ENCODE measurements around the gene TOPBP1. TPM values are rescaled to one million over a fixed set of nuclear protein-coding genes. Genes with fewer than 3 reads are reported as not detected.

TOPBP1 gene
- total RNA-seq, 1 donor, result 33.7 TPM

GRCh38 chr3:133633439-133633838 is 28.3 kb downstream of the TOPBP1 start:
- H3K4me1 ChIP-seq (ENCODE audit: insufficient read depth, low read length), result no peaks in the 10 kb centered on the region
- no peak overlapping the region for H3K4me2 ChIP-seq (ENCODE audit: insufficient read depth, low read length)
- H3K79me2 ChIP-seq (ENCODE audit: insufficient read depth, low read length), result peaks cover 2% of the 10 kb centered on the region
- H3K4me3 ChIP-seq (ENCODE audit: insufficient read depth, low read length), result no peak overlapping the region
- peaks cover 25% of the 10 kb centered on the region for H3K36me3 ChIP-seq (ENCODE audit: insufficient read depth, low read length)
- no peaks in the 10 kb centered on the region for H3K27me3 ChIP-seq (ENCODE audit: insufficient read depth, low read length)
- no peaks in the 10 kb centered on the region for H3K9me3 ChIP-seq (ENCODE audit: low read depth, low read length)
- no peak overlapping the region for H2AFZ ChIP-seq (ENCODE audit: low read length)
- H3K27ac ChIP-seq (ENCODE audit: low read depth, low read length), result no peak overlapping the region
- no peak for TF ChIP-seq CTCF (IDR thresholded peaks at IDR 0.05; ENCODE audit: extremely low read depth, low read depth, low read length)
- no peak for DNase-seq (ENCODE audit: insufficient read length, low spot score, missing footprints)
- no peaks in the 10 kb centered on the region for H4K20me1 ChIP-seq (ENCODE audit: insufficient read depth, low read length)

GRCh38 chr3:133629146-133629545 is 32.6 kb downstream of the TOPBP1 start:
- no peaks in the 10 kb centered on the region for H4K20me1 ChIP-seq (ENCODE audit: insufficient read depth, low read length)
- peaks cover 23% of the 10 kb centered on the region for H3K36me3 ChIP-seq (ENCODE audit: insufficient read depth, low read length)
- no peak overlapping the region for H3K4me3 ChIP-seq (ENCODE audit: insufficient read depth, low read length)

GRCh38 chr3:133627789-133628188 is 34.0 kb downstream of the TOPBP1 start:
- Histone ChIP-seq H3K4me2 (ENCODE audit: insufficient read depth, low read length) (no peak overlapping the region), H3K27ac (ENCODE audit: low read depth, low read length) (no peak overlapping the region), H3K79me2 (ENCODE audit: insufficient read depth, low read length) (no peaks in the 10 kb centered on the region), H2AFZ (ENCODE audit: low read length) (no peak overlapping the region), H3K4me3 (ENCODE audit: insufficient read depth, low read length) (no peak overlapping the region), H3K4me1 (ENCODE audit: insufficient read depth, low read length) (no peaks in the 10 kb centered on the region), H3K9me3 (ENCODE audit: low read depth, low read length) (no peaks in the 10 kb centered on the region), H4K20me1 (ENCODE audit: insufficient read depth, low read length) (no peaks in the 10 kb centered on the region), H3K27me3 (ENCODE audit: insufficient read depth, low read length) (no peaks in the 10 kb centered on the region), H3K36me3 (ENCODE audit: insufficient read depth, low read length) (peaks cover 26% of the 10 kb centered on the region)
- DNase-seq (ENCODE audit: insufficient read length, low spot score, missing footprints), result no peak
- no peak for TF ChIP-seq CTCF (IDR thresholded peaks at IDR 0.05; ENCODE audit: extremely low read depth, low read depth, low read length)

More at GRCh38 chr3:133629146-133629545, 32.6 kb downstream of the TOPBP1 start:
- no peak overlapping the region for H2AFZ ChIP-seq (ENCODE audit: low read length)
- no peaks in the 10 kb centered on the region for H3K79me2 ChIP-seq (ENCODE audit: insufficient read depth, low read length)
- no peak for DNase-seq (ENCODE audit: insufficient read length, low spot score, missing footprints)
- no peaks in the 10 kb centered on the region for H3K9me3 ChIP-seq (ENCODE audit: low read depth, low read length)
- no peak overlapping the region for H3K27ac ChIP-seq (ENCODE audit: low read depth, low read length)
- no peak overlapping the region for H3K4me2 ChIP-seq (ENCODE audit: insufficient read depth, low read length)
- TF ChIP-seq CTCF (IDR thresholded peaks at IDR 0.05; ENCODE audit: extremely low read depth, low read depth, low read length), result no peak
- no peaks in the 10 kb centered on the region for H3K27me3 ChIP-seq (ENCODE audit: insufficient read depth, low read length)
- no peaks in the 10 kb centered on the region for H3K4me1 ChIP-seq (ENCODE audit: insufficient read depth, low read length)

GRCh38 chr3:133620066-133620784 is 41.5 kb downstream of the TOPBP1 start:
- Histone ChIP-seq H3K27ac (ENCODE audit: low read depth, low read length) (no peak overlapping the region), H2AFZ (ENCODE audit: low read length) (no peak overlapping the region), H4K20me1 (ENCODE audit: insufficient read depth, low read length) (no peaks in the 10 kb centered on the region), H3K4me2 (ENCODE audit: insufficient read depth, low read length) (no peak overlapping the region), H3K27me3 (ENCODE audit: insufficient read depth, low read length) (no peaks in the 10 kb centered on the region), H3K4me1 (ENCODE audit: insufficient read depth, low read length) (no peaks in the 10 kb centered on the region), H3K4me3 (ENCODE audit: insufficient read depth, low read length) (no peak overlapping the region), H3K9me3 (ENCODE audit: low read depth, low read length) (no peaks in the 10 kb centered on the region), H3K79me2 (ENCODE audit: insufficient read depth, low read length) (no peaks in the 10 kb centered on the region), H3K36me3 (ENCODE audit: insufficient read depth, low read length) (peaks cover 34% of the 10 kb centered on the region)
- no peak for TF ChIP-seq CTCF (IDR thresholded peaks at IDR 0.05; ENCODE audit: extremely low read depth, low read depth, low read length)
- DNase-seq (ENCODE audit: insufficient read length, low spot score, missing footprints), result no peak

Measured in osteoblast (primary cell).